ENCODE results near the gene CSF1. TPM values are rescaled to one million over a fixed set of nuclear protein-coding genes. Genes with fewer than 3 reads are reported as not detected.
A peak's percentile ranks its signal among the peaks of the same experiment; 100 is the strongest.

CSF1 gene
- polyA plus RNA-seq, 2 of the 4 experiments (the other 2 are of a cell fraction), result 35.1 to 36.3 TPM

GRCh38 chr1:109944541-109944940, 33.9 kb downstream of the CSF1 start (continued):
- no peak for TF ChIP-seq PBX3 (IDR thresholded peaks at IDR 0.05)

- no peak overlapping the region for H3K4me2 ChIP-seq
- ATAC-seq (no peak), FAIRE-seq (no peak), DNase-seq (ENCODE audit: low read depth in 1 of 2, low spot score in 1 of 2) (no peak)
- H3K4me3 ChIP-seq, result no peak overlapping the region
- peak overlapping the region; percentile 64 to 84; a peak in 5 of 6 replicates for H3K27ac ChIP-seq
- H3K9me3 ChIP-seq, result no peaks in the 10 kb centered on the region
- CTCF ChIA-PET, result interaction anchor here (0.9 to 7.5 kb wide), 4 partner anchors 16 to 181 kb away, joined by 3 to 38 read pairs (median 4); partner anchors contain the start of gene AHCYL1
- POLR2A ChIA-PET, result no interaction called here
- peaks cover 32% of the 10 kb centered on the region for H3K4me1 ChIP-seq
- TF ChIP-seq ZNF302 (CRISPR knock-in tag; IDR thresholded peaks at IDR 0.05), result no peak
- no peak for TF ChIP-seq MAZ (IDR thresholded peaks at IDR 0.05; ENCODE audit: borderline replicate concordance, low read depth, low read length)
- TF ChIP-seq USF2 (IDR thresholded peaks at IDR 0.05), result no peak
- no peak for TF ChIP-seq HOXA7 (CRISPR knock-in tag; IDR thresholded peaks at IDR 0.05)
- no peak for TF ChIP-seq GATA3 (IDR thresholded peaks at IDR 0.05; ENCODE audit: borderline replicate concordance)
- no peak for TF ChIP-seq RAD21 (conservative IDR thresholded peaks at IDR 0.05 in 1 of 2, IDR thresholded peaks at IDR 0.05 in 1 of 2)
- TF ChIP-seq ESRRA (IDR thresholded peaks at IDR 0.05; ENCODE audit: borderline replicate concordance, low read length), result no peak
- TF ChIP-seq RARB (CRISPR knock-in tag; IDR thresholded peaks at IDR 0.05), result no peak
- TF ChIP-seq ATOH8 (CRISPR knock-in tag; IDR thresholded peaks at IDR 0.05; ENCODE audit: low read depth), result no peak
- TF ChIP-seq HES2 (IDR thresholded peaks at IDR 0.05), result no peak
- TF ChIP-seq HMGXB4 (CRISPR knock-in tag; IDR thresholded peaks at IDR 0.05; ENCODE audit: borderline replicate concordance), result no peak
- no peak for TF ChIP-seq CBX8 (IDR thresholded peaks at IDR 0.05)
- TF ChIP-seq E2F6 (IDR thresholded peaks at IDR 0.05; ENCODE audit: borderline replicate concordance, low read depth), result no peak
- TF ChIP-seq ELK1 (IDR thresholded peaks at IDR 0.05; ENCODE audit: low read depth, low read length), result no peak
- no peak for TF ChIP-seq CBX2 (IDR thresholded peaks at IDR 0.05; ENCODE audit: borderline replicate concordance, low read depth)
- no peak for TF ChIP-seq HEYL (CRISPR knock-in tag; IDR thresholded peaks at IDR 0.05)
- no peak for TF ChIP-seq BCL3 (IDR thresholded peaks at IDR 0.05)
- no peak for TF ChIP-seq TP53 (CRISPR knock-in tag; IDR thresholded peaks at IDR 0.05)
- no peak for TF ChIP-seq PBX3 (IDR thresholded peaks at IDR 0.05)
- 83% methylated on average over 5 of the region's 6 CpGs for WGBS (ENCODE audit: missing lambda C conversion rate)
Measured at GRCh38 chr1:109946511-109946910, 35.9 kb downstream of the CSF1 start.

Measured in A549 (cell line).